ENCODE results near the gene ARL16.

ARL16 gene

GRCh38 chr17:81638683-81639082, 44.9 kb downstream of the ARL16 start:
- no peak for DNase-seq

- peak; percentile 52 to 93 for DNase-seq
Observed at GRCh38 chr17:81636505-81637288, 46.9 kb downstream of the ARL16 start, which contains the start of the genes NPLOC4 and TSPAN10. NPLOC4 (minus strand) TSS chr17:81637112; CDS start chr17:81636930, 182 bp downstream. TSPAN10 (plus strand) TSS chr17:81637196; CDS start chr17:81642413, 5,217 bp downstream.

- DNase-seq = no peak
Observed at GRCh38 chr17:81635973-81636504, 47.6 kb downstream of the ARL16 start.

GRCh38 chr17:81635431-81635830, 48.2 kb downstream of the ARL16 start:
- no peak for DNase-seq

GRCh38 chr17:81631482-81631881, 52.1 kb downstream of the ARL16 start:
- DNase-seq = no peak

Data from NCI-H446 (cell line).